Uterus (tissue), 4 donors: ENCODE results near the gene ADO. TPM values are rescaled to one million over a fixed set of nuclear protein-coding genes. Genes with fewer than 3 reads are reported as not detected.

Source experiments
- DNase-seq, 2 donors: peaks; one replicate each; pipeline ENCODE4 v3.0.0-alpha.2; 2019 to 2020
- H3K27ac ChIP-seq, 2 donors: fragments of 200-600 bp; sonication (generic); 1 replicate in 1 of 2; 2 replicates in 1 of 2; pipeline ENCODE4 v1.5.1; 2016 to 2018
- H3K27me3 ChIP-seq, 2 donors: fragments of 200-600 bp; sonication (generic); one replicate each; pipeline ENCODE4 v1.5.1; 2018 to 2019; ENCODE audit warnings: control low read depth in 1 of 2
- H3K36me3 ChIP-seq, 2 donors: fragments of 200-600 bp; sonication (generic); one replicate each; pipeline ENCODE4 v1.5.1; 2019; ENCODE audit warnings: control low read depth in 1 of 2
- H3K4me1 ChIP-seq, 2 donors: fragments of 200-600 bp; sonication (generic); one replicate each; pipeline ENCODE4 v1.5.1; 2018 to 2019; ENCODE audit warnings: control low read depth in 1 of 2
- H3K4me3 ChIP-seq, 2 donors: fragments of 200-600 bp; sonication (generic); 1 replicate in 1 of 2; 2 replicates in 1 of 2; pipeline ENCODE4 v1.5.1; 2018 to 2019; ENCODE audit warnings: mild to moderate bottlenecking in 1 of 2
- H3K9me3 ChIP-seq, 2 donors: fragments of 200-600 bp; sonication (generic); one replicate each; pipeline ENCODE4 v1.5.1; 2019; ENCODE audit warnings: control low read depth in 1 of 2
- POLR2A ChIP-seq, 2 donors: fragments of 450-650 bp; IDR thresholded peaks; one replicate each; pipeline ENCODE4 v1.6.1; 2016; ENCODE audit warnings: antibody characterized with exemption in 2 of 2, mild to moderate bottlenecking in 1 of 2, moderate library complexity in 1 of 2
- intact Hi-C: fragments of 100-400 bp; cut with DNase I; formaldehyde crosslinking; loops from one replicate; pipeline ENCODE4 v1.15.1; 2023; ENCODE audit warnings: low total_unique reads
- total RNA-seq, 4 donors: library from RNA; depleted of rRNA in 3 of 4; stranded (reverse); fragments of >200 nt in 3 of 4; gene quantifications; one replicate each; pipeline versions ENCODE4 v1.1.0 to v1.2.4, GENCODE V29; 2014 to 2023
- TF ChIP-seq, protein P1 (sequence below), 4 experiments: fragments of 200-600 bp in 2 of 4; fragments of 450-650 bp in 2 of 4; sonication (generic) in 2 of 4; IDR thresholded peaks; one replicate each; pipeline ENCODE4 v1.5.1; 2016 to 2019; ENCODE audit warnings: antibody characterized with exemption in 4 of 4, mild to moderate bottlenecking in 2 of 4, moderate library complexity in 1 of 4
- donor health status: DM: yes; HTN: yes; CAD: no.

ADO gene
- total RNA-seq, 4 donors from 2014 or later, result 10.8 to 27.0 (median 18.9) TPM

DNA sequence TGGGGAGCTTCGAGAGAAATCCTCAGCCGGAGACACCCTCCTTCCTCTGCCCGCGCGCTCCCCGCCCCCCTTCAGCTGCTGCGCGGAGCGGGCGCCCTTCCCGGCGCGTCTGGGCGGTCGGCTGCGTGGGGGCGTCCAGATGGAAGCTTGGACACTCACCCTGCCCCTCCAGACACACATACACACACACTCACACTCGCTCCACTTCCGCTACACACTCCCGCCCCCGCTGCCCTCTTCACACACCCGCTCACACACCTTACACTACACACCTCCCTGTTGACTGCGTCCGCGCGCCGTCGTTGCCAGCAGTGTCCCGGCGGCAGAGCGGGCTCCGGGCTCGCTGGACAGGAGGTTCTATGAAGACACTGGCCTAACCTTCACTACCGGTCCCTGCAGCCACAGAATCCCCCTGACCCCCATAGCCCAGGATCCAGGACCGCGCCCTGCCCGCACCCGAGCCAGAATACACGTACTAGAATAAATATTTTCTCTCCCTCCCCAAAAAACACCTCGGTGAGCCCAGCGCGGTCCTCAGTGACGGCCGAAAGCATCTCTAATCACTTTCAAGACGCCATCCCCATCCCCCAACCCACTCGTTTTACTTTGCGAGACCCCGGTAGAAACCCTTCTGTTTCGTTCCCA, 12.7 kb downstream of the ADO start:
- peak; percentile 52 to 59 for DNase-seq
- Histone ChIP-seq H3K4me3 (peak overlapping the region; percentile 57 to 90), H3K9me3 (no peaks in the 10 kb centered on the region), H3K27ac (peak overlapping the region; percentile 84 to 90), H3K27me3 (peaks cover 0 to 4% of the 10 kb centered on the region in 2 donors), H3K36me3 (no peaks in the 10 kb centered on the region), H3K4me1 (peaks cover 0 to 29% of the 10 kb centered on the region in 2 donors)
- intact Hi-C loops, result no loop called here
- TF ChIP-seq, protein P1, sequence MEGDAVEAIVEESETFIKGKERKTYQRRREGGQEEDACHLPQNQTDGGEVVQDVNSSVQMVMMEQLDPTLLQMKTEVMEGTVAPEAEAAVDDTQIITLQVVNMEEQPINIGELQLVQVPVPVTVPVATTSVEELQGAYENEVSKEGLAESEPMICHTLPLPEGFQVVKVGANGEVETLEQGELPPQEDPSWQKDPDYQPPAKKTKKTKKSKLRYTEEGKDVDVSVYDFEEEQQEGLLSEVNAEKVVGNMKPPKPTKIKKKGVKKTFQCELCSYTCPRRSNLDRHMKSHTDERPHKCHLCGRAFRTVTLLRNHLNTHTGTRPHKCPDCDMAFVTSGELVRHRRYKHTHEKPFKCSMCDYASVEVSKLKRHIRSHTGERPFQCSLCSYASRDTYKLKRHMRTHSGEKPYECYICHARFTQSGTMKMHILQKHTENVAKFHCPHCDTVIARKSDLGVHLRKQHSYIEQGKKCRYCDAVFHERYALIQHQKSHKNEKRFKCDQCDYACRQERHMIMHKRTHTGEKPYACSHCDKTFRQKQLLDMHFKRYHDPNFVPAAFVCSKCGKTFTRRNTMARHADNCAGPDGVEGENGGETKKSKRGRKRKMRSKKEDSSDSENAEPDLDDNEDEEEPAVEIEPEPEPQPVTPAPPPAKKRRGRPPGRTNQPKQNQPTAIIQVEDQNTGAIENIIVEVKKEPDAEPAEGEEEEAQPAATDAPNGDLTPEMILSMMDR (IDR thresholded peaks at IDR 0.05), result no peak
- no peak for TF ChIP-seq POLR2A (IDR thresholded peaks at IDR 0.05)

GRCh38 chr10:62817766-62818425, 13.4 kb downstream of the ADO start:
- DNase-seq, result peak; percentile 52 to 74
- Histone ChIP-seq H3K4me1 (peaks cover 0 to 29% of the 10 kb centered on the region in 2 donors), H3K4me3 (peak overlapping the region; percentile 57 to 90), H3K9me3 (no peaks in the 10 kb centered on the region), H3K27ac (peak overlapping the region; percentile 84 to 90), H3K27me3 (peaks cover 0 to 4% of the 10 kb centered on the region in 2 donors), H3K36me3 (no peaks in the 10 kb centered on the region)
- no peak for TF ChIP-seq POLR2A (IDR thresholded peaks at IDR 0.05)
- TF ChIP-seq, protein P1 (IDR thresholded peaks at IDR 0.05), result peak; percentile 73 to 94 (median 83)
- intact Hi-C loops, result no loop called here

DNA sequence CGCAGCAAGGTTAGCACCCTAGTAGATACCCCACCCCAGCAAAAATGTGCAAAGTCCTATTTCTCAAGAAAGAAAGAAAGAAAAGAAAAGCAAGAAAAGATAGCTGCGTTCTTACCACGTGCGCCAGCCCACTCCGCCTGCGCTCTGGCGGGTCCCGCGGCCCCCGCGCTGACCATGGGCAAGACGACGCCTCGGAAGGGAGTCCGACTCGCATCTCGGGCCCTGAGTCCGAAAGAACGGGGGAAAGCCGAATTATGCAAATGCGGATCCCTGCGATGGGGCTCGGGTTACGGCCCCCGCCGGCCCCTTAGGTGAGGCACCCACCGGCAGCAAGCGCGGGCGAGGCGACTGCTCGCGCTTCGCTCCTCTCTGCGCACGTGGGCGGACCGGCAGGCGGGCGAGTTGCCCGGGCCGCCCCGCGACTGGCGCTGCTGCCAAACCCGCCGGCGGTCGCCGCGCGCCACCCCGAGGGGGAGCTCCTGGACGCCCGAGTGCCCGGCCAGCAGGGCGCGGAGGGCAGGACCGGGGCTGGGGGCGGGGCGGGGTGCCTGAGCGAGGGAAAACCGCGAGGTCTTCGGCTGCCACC, 14.0 kb downstream of the ADO start:
- intact Hi-C loops, result no loop called here
- Histone ChIP-seq H3K36me3 (no peaks in the 10 kb centered on the region), H3K9me3 (no peaks in the 10 kb centered on the region), H3K4me3 (peak overlapping the region in 1 of 2 donors; percentile 90), H3K4me1 (peaks cover 0 to 29% of the 10 kb centered on the region in 2 donors), H3K27me3 (peaks cover 0 to 4% of the 10 kb centered on the region in 2 donors), H3K27ac (no peak overlapping the region)
- no peak for TF ChIP-seq POLR2A (IDR thresholded peaks at IDR 0.05)
- TF ChIP-seq, protein P1 (IDR thresholded peaks at IDR 0.05), result no peak
- no peak for DNase-seq

DNA sequence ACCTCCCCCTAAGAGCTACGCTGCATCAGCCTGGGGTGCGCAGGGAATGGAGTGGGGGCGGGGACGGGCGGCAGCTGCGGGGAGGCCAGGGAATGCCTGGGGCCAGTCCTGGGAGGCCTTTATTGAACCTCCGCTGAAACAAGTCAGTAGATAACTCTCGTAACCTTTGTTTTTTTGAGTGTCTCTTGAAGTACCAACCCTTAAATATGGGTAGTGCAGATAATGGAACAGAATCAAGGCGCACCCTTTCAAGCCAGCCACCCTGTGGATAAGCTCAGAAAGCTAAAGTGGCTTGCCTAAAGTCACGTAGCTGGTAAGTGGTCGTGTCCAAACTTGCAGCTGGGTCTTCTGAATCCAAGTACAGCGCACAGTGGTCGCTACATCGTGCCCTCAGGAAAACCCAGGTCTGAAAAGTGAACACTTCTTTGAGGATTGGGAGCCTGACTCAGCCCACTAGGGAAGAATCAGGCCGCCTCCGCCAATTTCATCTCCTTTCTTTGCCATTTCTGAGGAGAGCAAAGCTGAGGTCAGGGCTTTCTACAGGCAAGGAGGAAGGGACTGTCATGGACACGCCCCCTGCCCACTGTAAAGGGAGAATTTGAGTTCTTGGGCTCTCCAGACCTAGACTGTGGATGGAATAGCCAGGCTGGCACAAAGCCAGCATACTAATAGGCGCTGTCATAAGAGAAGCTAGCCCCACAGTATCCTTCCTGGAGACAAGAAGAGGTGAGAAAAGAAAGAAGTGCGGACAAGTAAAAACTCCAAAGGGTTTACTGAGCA, 14.8 kb downstream of the ADO start:
- TF ChIP-seq POLR2A (IDR thresholded peaks at IDR 0.05), result no peak
- TF ChIP-seq, protein P1 (IDR thresholded peaks at IDR 0.05), result no peak
- intact Hi-C loops, result no loop called here
- Histone ChIP-seq H3K36me3 (no peaks in the 10 kb centered on the region), H3K27me3 (peaks cover 0 to 4% of the 10 kb centered on the region in 2 donors), H3K9me3 (no peaks in the 10 kb centered on the region), H3K4me3 (no peak overlapping the region), H3K4me1 (peaks cover 0 to 29% of the 10 kb centered on the region in 2 donors), H3K27ac (no peak overlapping the region)
- no peak for DNase-seq
